HepG2 (cell line): ENCODE results near the gene ABHD1. TPM values are rescaled to one million over a fixed set of nuclear protein-coding genes. Genes with fewer than 3 reads are reported as not detected.

Source experiments
- HOXA3 ChIP-seq: sonication (generic); formaldehyde crosslinking; IDR thresholded peaks from 2 replicates; pipeline ENCODE4 v1.5.0; 2020; ENCODE audit warnings: missing genetic modification reagents
- LBX2 ChIP-seq: sonication (generic); formaldehyde crosslinking; IDR thresholded peaks from 2 replicates; pipeline ENCODE4 v1.5.0; 2020; ENCODE audit warnings: missing genetic modification reagents, mild to moderate bottlenecking, borderline replicate concordance
- MTERF4 ChIP-seq: sonication (generic); formaldehyde crosslinking; IDR thresholded peaks from 2 replicates; pipeline ENCODE4 v1.8.0; 2023; ENCODE audit warnings: mild to moderate bottlenecking, missing genetic modification reagents
- PHF8 ChIP-seq: sonication (generic); formaldehyde crosslinking; IDR thresholded peaks from 2 replicates; pipeline ENCODE4 v1.5.0; 2020; ENCODE audit warnings: missing genetic modification reagents
- ZNF12 ChIP-seq: sonication (generic); formaldehyde crosslinking; IDR thresholded peaks from 2 replicates; pipeline ENCODE4 v1.5.0; 2020; ENCODE audit warnings: missing genetic modification reagents
- ZNF605 ChIP-seq: sonication (generic); formaldehyde crosslinking; IDR thresholded peaks from 2 replicates; pipeline ENCODE4 v1.8.0; 2022; ENCODE audit warnings: mild to moderate bottlenecking, missing genetic modification reagents
- ZNF646 ChIP-seq: sonication (generic); formaldehyde crosslinking; IDR thresholded peaks from 2 replicates; pipeline ENCODE4 v1.9.0; 2021; ENCODE audit warnings: mild to moderate bottlenecking, missing genetic modification reagents
- ZNF790 ChIP-seq: sonication (generic); formaldehyde crosslinking; IDR thresholded peaks from 2 replicates; pipeline ENCODE4 v1.8.0; 2022; ENCODE audit warnings: missing genetic modification reagents, mild to moderate bottlenecking, borderline replicate concordance
- polyA plus RNA-seq, 8 experiments: library from polyadenylated mRNA; depleted of rRNA in 3 of 8; stranded (reverse) in 7 of 8; unstranded in 1 of 8; fragments of >200 nt; fragmentation: Illumina TruSeq in 4 of 8; extraction: Trizol in 4 of 8; gene quantifications; 2 replicates each; pipeline versions ENCODE4 v1.2.1 to v1.2.3, GENCODE V29; 2011 to 2016; ENCODE audit warnings: low read depth in 4 of 8, missing spikeins in 1 of 8, mixed read lengths in 1 of 8; ENCODE audit not compliant: insufficient read depth in 1 of 8
- total RNA-seq, 5 experiments: library from RNA; depleted of rRNA; stranded (reverse); fragments of >200 nt; fragmentation: Illumina TruSeq; extraction: Trizol; gene quantifications; 2 replicates each; pipeline ENCODE4 v1.2.3, GENCODE V29; 2016; ENCODE audit warnings: low read depth in 1 of 5

The ABHD1 gene
- total and polyA plus RNA-seq, 2 of the 13 experiments (the other 11 are each of a cell fraction or from before 2014, with no cell fraction given): 0.04 to 0.81 TPM

- TF ChIP-seq MTERF4 (0 out of 2 replicates have a peak, but pooled peaks have one; percentile 58), ZNF605 (CRISPR knock-in tag) (0 out of 2 replicates have a peak, but pooled peaks have one; percentile 48), ZNF12 (CRISPR knock-in tag) (no peak), ZNF790 (no peak), PHF8 (CRISPR knock-in tag) (0 out of 2 replicates have a peak, but pooled peaks have one; percentile 10), LBX2 (CRISPR knock-in tag) (no peak), HOXA3 (CRISPR knock-in tag) (peak; percentile 41; the same call in 1 of the 2 replicates), ZNF646 (0 out of 2 replicates have a peak, but pooled peaks have one; percentile 17)
Measured at GRCh38 chr2:27079233-27080139, 44.1 kb upstream of the ABHD1 start (continued).
